ENCODE measurements around the gene PIK3CD.

GRCh38 chr1:9723926-9724325 lies 72.4 kb downstream of the PIK3CD start:
- no peak for TF ChIP-seq CTCF (IDR thresholded peaks at IDR 0.05 in 8 of 11, conservative IDR thresholded peaks at IDR 0.05 in 3 of 11)
- no peak for TF ChIP-seq POLR2A (IDR thresholded peaks at IDR 0.05)
- TF ChIP-seq POLR2AphosphoS5 (IDR thresholded peaks at IDR 0.05) = peak in 1 of 3 donors; percentile 60
